Trophoblast cell (in vitro differentiated cells and primary cell): Measurements from ENCODE around the gene ZCCHC17.

Experiments
- DNase-seq, 2 donors: peaks; one replicate each; pipeline ENCODE4 v3.0.0-alpha.2; 2016
- H2AFZ ChIP-seq: 2 replicates; pipeline ENCODE4 v1.6.1; 2013; ENCODE audit warnings: low read length, moderate library complexity, mild to moderate bottlenecking; ENCODE audit not compliant: insufficient read depth, poor library complexity
- H2AK5ac ChIP-seq: 2 replicates; pipeline ENCODE4 v1.6.1; 2013; ENCODE audit warnings: mild to moderate bottlenecking, low read length
- H2BK120ac ChIP-seq: 2 replicates; pipeline ENCODE4 v1.6.1; 2013; ENCODE audit warnings: low read length, mild to moderate bottlenecking, moderate library complexity; ENCODE audit not compliant: insufficient read depth, poor library complexity
- H2BK12ac ChIP-seq: 2 replicates; pipeline ENCODE4 v1.6.1; 2013; ENCODE audit warnings: mild to moderate bottlenecking, low read length, moderate library complexity
- H2BK5ac ChIP-seq: 2 replicates; pipeline ENCODE4 v1.6.1; 2013; ENCODE audit warnings: low read length, low read depth, moderate library complexity, mild to moderate bottlenecking; ENCODE audit not compliant: poor library complexity
- H3K14ac ChIP-seq: 2 replicates; pipeline ENCODE4 v1.6.1; 2013; ENCODE audit warnings: mild to moderate bottlenecking, low read length
- H3K18ac ChIP-seq: 2 replicates; pipeline ENCODE4 v1.6.1; 2013; ENCODE audit warnings: mild to moderate bottlenecking, low read length
- H3K23ac ChIP-seq: 2 replicates; pipeline ENCODE4 v1.6.1; 2013; ENCODE audit warnings: low read length
- H3K27ac ChIP-seq: 2 replicates; pipeline ENCODE4 v1.5.1; 2013; ENCODE audit warnings: low read depth, mild to moderate bottlenecking, inconsistent platforms, low read length, moderate library complexity
- H3K27me3 ChIP-seq: 2 replicates; pipeline ENCODE4 v1.6.1; 2013; ENCODE audit warnings: inconsistent platforms, mild to moderate bottlenecking, low read length, moderate library complexity; ENCODE audit not compliant: insufficient read depth
- H3K36me3 ChIP-seq, 2 experiments: 1 replicate in 1 of 2; 2 replicates in 1 of 2; pipeline ENCODE4 v1.6.1; 2013; ENCODE audit warnings: low read length in 2 of 2, mild to moderate bottlenecking in 2 of 2, moderate library complexity in 1 of 2; ENCODE audit not compliant: insufficient read depth in 2 of 2, control insufficient read depth in 1 of 2
- H3K4ac ChIP-seq: 2 replicates; pipeline ENCODE4 v1.6.1; 2013; ENCODE audit warnings: low read depth, mild to moderate bottlenecking, low read length, moderate library complexity
- H3K4me1 ChIP-seq, 2 experiments: 1 replicate in 1 of 2; 2 replicates in 1 of 2; pipeline ENCODE4 v1.6.1; 2013; ENCODE audit warnings: low read length in 2 of 2, mild to moderate bottlenecking in 2 of 2, moderate library complexity in 1 of 2; ENCODE audit not compliant: insufficient read depth in 2 of 2, control insufficient read depth in 1 of 2
- H3K4me2 ChIP-seq: 2 replicates; pipeline ENCODE4 v1.6.1; 2013; ENCODE audit warnings: inconsistent platforms, mild to moderate bottlenecking, low read length, moderate library complexity
- H3K4me3 ChIP-seq: 2 replicates; pipeline ENCODE4 v1.5.1; 2013; ENCODE audit warnings: mild to moderate bottlenecking, low read depth, low read length, inconsistent platforms
- H3K79me1 ChIP-seq: one replicate; pipeline ENCODE4 v1.6.1; 2013; ENCODE audit warnings: low read length
- H3K79me2 ChIP-seq: 2 replicates; pipeline ENCODE4 v1.6.1; 2013; ENCODE audit warnings: low read length, mild to moderate bottlenecking; ENCODE audit not compliant: control insufficient read depth, insufficient read depth, poor library complexity
- H3K9ac ChIP-seq: 2 replicates; pipeline ENCODE4 v1.6.1; 2013; ENCODE audit warnings: mild to moderate bottlenecking, low read length
- H3K9me3 ChIP-seq: 2 replicates; pipeline ENCODE4 v1.6.1; 2013; ENCODE audit warnings: low read depth, mild to moderate bottlenecking, control low read depth, inconsistent platforms, low read length; ENCODE audit not compliant: insufficient read depth
- H4K12ac ChIP-seq: 2 replicates; pipeline ENCODE4 v1.6.1; 2013; ENCODE audit warnings: low read depth, mild to moderate bottlenecking, low read length, moderate library complexity
- H4K8ac ChIP-seq: 2 replicates; pipeline ENCODE4 v1.6.1; 2013; ENCODE audit warnings: low read depth, mild to moderate bottlenecking, low read length, moderate library complexity
- H4K91ac ChIP-seq: one replicate; pipeline ENCODE4 v1.6.1; 2013; ENCODE audit warnings: low read depth, mild to moderate bottlenecking, low read length, moderate library complexity
- WGBS: extraction: QIAGEN DNeasy Blood & Tissue Kit; methylation state at CpG from one replicate; pipeline ENCODE4 v1.1.7; 2013; ENCODE audit warnings: missing lambda C conversion rate; ENCODE audit not compliant: insufficient read length, insufficient coverage; ENCODE audit errors: extremely low coverage; 5-methylcytosine and 5-hydroxymethylcytosine counted together

ZCCHC17 gene

GRCh38 chr1:31295874-31296485 is 852 bp upstream of the ZCCHC17 start:
- Histone ChIP-seq H3K14ac (peak overlapping the region; percentile 70), H4K91ac (peak overlapping the region; percentile 58), H2BK120ac (peak overlapping the region; percentile 33), H4K8ac (peak overlapping the region; percentile 75), H3K79me1 (peaks cover 7% of the 10 kb centered on the region), H2BK5ac (peak overlapping the region; percentile 43), H3K27ac (peak overlapping the region; percentile 46), H2AK5ac (peak overlapping the region; percentile 10), H3K23ac (no peak overlapping the region), H4K12ac (peak overlapping the region; percentile 47), H3K4me3 (peak overlapping the region; percentile 94), H3K27me3 (no peaks in the 10 kb centered on the region), H3K4me2 (peak overlapping the region; percentile 62), H3K9me3 (no peaks in the 10 kb centered on the region), H2BK12ac (no peak overlapping the region), H3K4ac (peak overlapping the region; percentile 86), H3K4me1 (peaks cover 4% of the 10 kb centered on the region in 2 experiments), H3K79me2 (peaks cover 8% of the 10 kb centered on the region), H3K36me3 (peaks cover 10 to 23% of the 10 kb centered on the region in 2 experiments), H2AFZ (peak overlapping the region; percentile 50), H3K9ac (peak overlapping the region; percentile 95), H3K18ac (peak overlapping the region; percentile 48)
- no CpG with 5 or more reads among the region's 17 CpGs for WGBS
- no peak for DNase-seq

DNA sequence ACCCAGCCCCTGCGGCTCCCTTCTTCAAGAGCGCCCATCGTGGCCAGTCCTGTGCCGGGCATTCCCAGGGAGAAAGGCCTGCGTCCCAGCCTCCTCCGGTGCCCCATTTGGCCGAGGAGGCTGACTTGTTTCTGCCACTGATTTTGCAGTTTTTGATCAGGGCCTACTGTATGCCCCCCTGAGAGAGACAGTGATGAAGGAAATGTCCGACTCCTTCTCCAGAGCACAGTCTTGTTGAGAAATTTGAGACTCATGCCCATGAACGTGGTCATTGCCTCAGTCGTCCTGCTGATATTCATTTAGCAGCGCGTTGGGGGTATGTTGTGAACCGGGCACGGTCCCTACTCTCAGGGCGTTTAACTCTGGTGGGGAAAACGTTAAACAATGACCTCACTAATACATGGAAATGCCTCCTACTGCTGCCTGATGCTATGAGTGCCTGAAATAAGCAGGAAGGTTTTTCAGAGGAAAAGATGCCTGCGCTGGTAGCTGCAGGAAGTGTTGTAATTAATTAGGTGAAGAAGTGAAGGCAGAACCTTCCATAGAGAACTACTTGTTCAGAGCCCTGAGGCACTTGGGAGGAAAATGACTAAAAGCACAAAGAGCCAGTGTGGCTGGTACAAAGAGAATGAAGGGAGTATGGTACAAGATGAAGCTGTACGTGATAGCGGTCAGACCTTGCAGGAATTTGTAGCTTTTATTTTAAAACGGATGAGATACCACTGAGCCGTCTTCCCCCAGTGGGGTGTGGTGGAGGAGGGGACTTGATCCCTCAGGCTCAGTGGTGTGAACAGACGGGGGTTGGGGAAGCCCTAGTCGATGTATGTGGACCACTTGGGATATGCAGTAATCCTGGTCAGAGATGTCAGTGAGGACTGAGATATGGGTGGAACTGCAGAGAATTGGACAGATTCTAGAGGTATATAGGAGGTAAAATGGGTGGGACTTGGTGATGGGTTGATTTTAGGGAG is 730 bp downstream of the ZCCHC17 start:
- Histone ChIP-seq H4K12ac (no peak overlapping the region), H3K9ac (peak overlapping the region; percentile 81), H3K4me1 (peaks cover 4% of the 10 kb centered on the region in 2 experiments), H3K9me3 (no peaks in the 10 kb centered on the region), H2BK5ac (peak overlapping the region; percentile 7), H3K14ac (peak overlapping the region; percentile 12), H3K36me3 (peaks cover 2 to 13% of the 10 kb centered on the region in 2 experiments), H3K4me2 (peak overlapping the region; percentile 89), H3K23ac (no peak overlapping the region), H2AK5ac (no peak overlapping the region), H3K27me3 (no peaks in the 10 kb centered on the region), H2AFZ (peak overlapping the region; percentile 46), H4K91ac (peak overlapping the region; percentile 38), H4K8ac (peak overlapping the region; percentile 58), H3K4me3 (peak overlapping the region; percentile 84), H3K4ac (peak overlapping the region; percentile 81), H3K18ac (peak overlapping the region; percentile 27), H2BK12ac (no peak overlapping the region), H3K79me2 (peaks cover 8% of the 10 kb centered on the region), H2BK120ac (peak overlapping the region; percentile 9), H3K79me1 (peaks cover 7% of the 10 kb centered on the region), H3K27ac (peak overlapping the region; percentile 34)
- WGBS, result no CpG with 5 or more reads among the region's 23 CpGs
- peak; percentile 23 to 42 for DNase-seq

GRCh38 chr1:31299365-31299764 is 2.5 kb downstream of the ZCCHC17 start:
- Histone ChIP-seq H2BK5ac (no peak overlapping the region), H3K79me2 (peaks cover 8% of the 10 kb centered on the region), H2BK120ac (no peak overlapping the region), H3K14ac (no peak overlapping the region), H3K4me1 (peaks cover 4% of the 10 kb centered on the region in 2 experiments), H4K91ac (no peak overlapping the region), H3K79me1 (peaks cover 7% of the 10 kb centered on the region), H3K9me3 (no peaks in the 10 kb centered on the region), H3K27ac (no peak overlapping the region), H4K8ac (no peak overlapping the region), H2AK5ac (no peak overlapping the region), H3K4me2 (no peak overlapping the region), H3K23ac (no peak overlapping the region), H4K12ac (no peak overlapping the region), H3K9ac (no peak overlapping the region), H2BK12ac (no peak overlapping the region), H3K36me3 (peaks cover 0 to 6% of the 10 kb centered on the region in 2 experiments), H3K27me3 (no peaks in the 10 kb centered on the region), H3K18ac (no peak overlapping the region), H2AFZ (no peak overlapping the region), H3K4me3 (no peak overlapping the region), H3K4ac (no peak overlapping the region)
- DNase-seq, result no peak
- WGBS, result no CpG with 5 or more reads among the region's 1 CpG

DNA sequence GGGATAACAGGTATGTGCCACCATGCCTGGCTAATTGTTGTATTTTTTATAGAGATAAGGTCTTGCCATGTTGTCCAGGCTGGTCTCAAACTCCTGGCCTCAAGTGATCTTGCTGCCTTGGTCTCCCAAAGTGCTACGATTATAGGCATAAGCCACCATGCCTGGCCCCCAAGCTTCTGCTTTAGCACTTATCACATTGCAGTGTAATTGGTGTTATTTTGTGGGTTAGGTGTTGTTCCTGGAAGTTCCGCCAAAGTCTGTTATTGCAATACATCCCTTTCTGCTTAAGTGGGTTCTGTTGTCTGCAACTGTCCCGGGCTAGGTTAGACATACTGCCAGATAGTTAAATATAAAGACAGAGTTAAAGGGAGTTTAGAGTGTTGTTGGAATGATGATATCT is 3.4 kb downstream of the ZCCHC17 start:
- peaks cover 7% of the 10 kb centered on the region for H3K79me1 ChIP-seq

More for the DNA sequence above, 3.4 kb downstream of the ZCCHC17 start:
- no CpG with 5 or more reads among the region's 3 CpGs for WGBS
- H4K8ac ChIP-seq, result no peak overlapping the region
- H3K4ac ChIP-seq, result peak overlapping the region; percentile 30
- no peak overlapping the region for H2BK12ac ChIP-seq
- H2AFZ ChIP-seq, result no peak overlapping the region
- no peak overlapping the region for H3K27ac ChIP-seq
- no peaks in the 10 kb centered on the region for H3K9me3 ChIP-seq
- no peak for DNase-seq
- no peaks in the 10 kb centered on the region for H3K27me3 ChIP-seq
- peaks cover 8% of the 10 kb centered on the region for H3K79me2 ChIP-seq
- no peak overlapping the region for H4K91ac ChIP-seq
- no peak overlapping the region for H3K23ac ChIP-seq
- H3K4me1 ChIP-seq, result peaks cover 4% of the 10 kb centered on the region in 2 experiments
- no peak overlapping the region for H3K9ac ChIP-seq
- no peak overlapping the region for H3K4me2 ChIP-seq
- no peak overlapping the region for H3K14ac ChIP-seq
- H4K12ac ChIP-seq, result no peak overlapping the region
- H2BK120ac ChIP-seq, result no peak overlapping the region
- H2BK5ac ChIP-seq, result no peak overlapping the region
- H3K18ac ChIP-seq, result no peak overlapping the region
- no peak overlapping the region for H2AK5ac ChIP-seq
- no peak overlapping the region for H3K4me3 ChIP-seq
- peaks cover 0 to 3% of the 10 kb centered on the region in 2 experiments for H3K36me3 ChIP-seq
